Esophagus (tissue), 2 donors: ENCODE data around the gene ULK4. TPM values are rescaled to one million over a fixed set of nuclear protein-coding genes. Genes with fewer than 3 reads are reported as not detected.

Experiments used
- H3K27ac ChIP-seq, 2 donors: one replicate each; pipeline ENCODE4 v1.5.1; 2013; ENCODE audit warnings: low read depth in 2 of 2, mild to moderate bottlenecking in 2 of 2, inconsistent platforms in 1 of 2, low read length in 1 of 2, moderate library complexity in 1 of 2
- H3K27me3 ChIP-seq, 2 donors: one replicate each; pipeline ENCODE4 v1.6.1; 2013; ENCODE audit warnings: low read length in 2 of 2, control low read depth in 1 of 2, mild to moderate bottlenecking in 1 of 2; ENCODE audit not compliant: insufficient read depth in 2 of 2, control insufficient read depth in 1 of 2
- H3K36me3 ChIP-seq, 2 donors: one replicate each; pipeline ENCODE4 v1.6.1; 2013; ENCODE audit warnings: low read length in 1 of 2; ENCODE audit not compliant: control insufficient read depth in 2 of 2, insufficient read depth in 2 of 2
- H3K4me1 ChIP-seq, 2 donors: one replicate each; pipeline ENCODE4 v1.6.1; 2013; ENCODE audit warnings: low read length in 1 of 2; ENCODE audit not compliant: control insufficient read depth in 2 of 2, insufficient read depth in 2 of 2
- H3K4me3 ChIP-seq, 2 donors: one replicate each; pipeline ENCODE4 v1.5.1; 2013; ENCODE audit warnings: low read length in 2 of 2, mild to moderate bottlenecking in 2 of 2, low read depth in 1 of 2, moderate library complexity in 1 of 2
- H3K9me3 ChIP-seq, 2 donors: one replicate each; pipeline ENCODE4 v1.6.1; 2013; ENCODE audit warnings: mild to moderate bottlenecking in 2 of 2, low read depth in 1 of 2, low read length in 1 of 2, moderate library complexity in 1 of 2; ENCODE audit not compliant: control insufficient read depth in 2 of 2, insufficient read depth in 1 of 2
- whole genome bisulfite sequencing, 2 donors: extraction: QIAGEN DNeasy Blood & Tissue Kit; methylation state at CpG; one replicate each; pipeline ENCODE4 v1.1.7; 2013; 5-methylcytosine and 5-hydroxymethylcytosine counted together
- polyA plus RNA-seq, 2 donors: library from polyadenylated mRNA; stranded (reverse); fragments of 200-250 nt; gene quantifications; one replicate each; pipeline ENCODE4 v1.2.3, GENCODE V29; 2013
- donor health status: healthy with polysubstance abuse.
- donor health status: Bipolar disorder and iron deficiency.

The ULK4 gene
- polyA plus RNA-seq, 2 donors = 1.1 to 1.3 TPM

- H3K27ac ChIP-seq = no peak overlapping the region
- no peak overlapping the region for H3K4me3 ChIP-seq
- WGBS, 2 donors = 83 to 87% methylated on average over 4 of the region's 4 CpGs
- no peaks in the 10 kb centered on the region for H3K36me3 ChIP-seq
- no peaks in the 10 kb centered on the region for H3K4me1 ChIP-seq
- no peaks in the 10 kb centered on the region for H3K9me3 ChIP-seq
- H3K27me3 ChIP-seq = no peaks in the 10 kb centered on the region
These were observed 659.6 kb downstream of the ULK4 start for GRCh38 chr3:41302295-41302694.

GRCh38 chr3:41301548-41301947 lies 660.4 kb downstream of the ULK4 start:
- Histone ChIP-seq H3K36me3 (no peaks in the 10 kb centered on the region), H3K4me1 (no peaks in the 10 kb centered on the region), H3K4me3 (no peak overlapping the region), H3K27ac (no peak overlapping the region), H3K9me3 (no peaks in the 10 kb centered on the region), H3K27me3 (no peaks in the 10 kb centered on the region)
- 95 to 97% methylated on average over 3 of the region's 3 CpGs for WGBS, 2 donors

- H3K4me3 ChIP-seq = no peak overlapping the region
- 89 to 98% methylated on average over 3 of the region's 3 CpGs for WGBS, 2 donors
- H3K9me3 ChIP-seq = no peaks in the 10 kb centered on the region
- no peaks in the 10 kb centered on the region for H3K4me1 ChIP-seq
- no peaks in the 10 kb centered on the region for H3K27me3 ChIP-seq
- H3K36me3 ChIP-seq = no peaks in the 10 kb centered on the region
- no peak overlapping the region for H3K27ac ChIP-seq
These were observed 662.9 kb downstream of the ULK4 start for GRCh38 chr3:41299036-41299435.

GRCh38 chr3:41297750-41298149 lies 664.2 kb downstream of the ULK4 start:
- H3K27ac ChIP-seq = no peak overlapping the region
- 63 to 78% methylated on average over 1 of the region's 1 CpG for WGBS, 2 donors
- no peaks in the 10 kb centered on the region for H3K27me3 ChIP-seq
- H3K4me1 ChIP-seq = no peaks in the 10 kb centered on the region
- H3K4me3 ChIP-seq = no peak overlapping the region
- H3K36me3 ChIP-seq = no peaks in the 10 kb centered on the region
- H3K9me3 ChIP-seq = no peaks in the 10 kb centered on the region

- no peaks in the 10 kb centered on the region for H3K9me3 ChIP-seq
- H3K27ac ChIP-seq = no peak overlapping the region
- H3K36me3 ChIP-seq = no peaks in the 10 kb centered on the region
- 83 to 96% methylated on average over 2 of the region's 2 CpGs for WGBS, 2 donors
- H3K4me3 ChIP-seq = no peak overlapping the region
- no peaks in the 10 kb centered on the region for H3K27me3 ChIP-seq
- no peaks in the 10 kb centered on the region for H3K4me1 ChIP-seq
These were observed 665.3 kb downstream of the ULK4 start for GRCh38 chr3:41296556-41296955.

- no peaks in the 10 kb centered on the region for H3K36me3 ChIP-seq
- H3K27me3 ChIP-seq = no peaks in the 10 kb centered on the region
- H3K4me1 ChIP-seq = no peaks in the 10 kb centered on the region
- no peak overlapping the region for H3K4me3 ChIP-seq
- no peaks in the 10 kb centered on the region for H3K9me3 ChIP-seq
- no peak overlapping the region for H3K27ac ChIP-seq
- WGBS, 2 donors = 72 to 78% methylated on average over 3 of the region's 3 CpGs
These were observed 666.2 kb downstream of the ULK4 start for GRCh38 chr3:41295740-41296139.

- H3K36me3 ChIP-seq = no peaks in the 10 kb centered on the region
- no peaks in the 10 kb centered on the region for H3K4me1 ChIP-seq
- H3K27ac ChIP-seq = no peak overlapping the region
- H3K27me3 ChIP-seq = no peaks in the 10 kb centered on the region
- H3K9me3 ChIP-seq = no peaks in the 10 kb centered on the region
- 88 to 97% methylated on average over 1 of the region's 1 CpG for WGBS, 2 donors
- H3K4me3 ChIP-seq = no peak overlapping the region
These were observed 668.7 kb downstream of the ULK4 start for GRCh38 chr3:41293169-41293681.

GRCh38 chr3:41290736-41291135 lies 671.2 kb downstream of the ULK4 start:
- no peaks in the 10 kb centered on the region for H3K36me3 ChIP-seq
- WGBS, 2 donors = 81 to 89% methylated on average over 4 of the region's 4 CpGs
- H3K4me1 ChIP-seq = no peaks in the 10 kb centered on the region
- H3K27ac ChIP-seq = no peak overlapping the region
- no peaks in the 10 kb centered on the region for H3K9me3 ChIP-seq
- H3K4me3 ChIP-seq = no peak overlapping the region
- H3K27me3 ChIP-seq = no peaks in the 10 kb centered on the region

GRCh38 chr3:41290306-41290705 lies 671.6 kb downstream of the ULK4 start:
- 95 to 96% methylated on average over 2 of the region's 2 CpGs for WGBS, 2 donors
- Histone ChIP-seq H3K27ac (no peak overlapping the region), H3K4me3 (no peak overlapping the region), H3K36me3 (no peaks in the 10 kb centered on the region), H3K9me3 (no peaks in the 10 kb centered on the region), H3K4me1 (no peaks in the 10 kb centered on the region), H3K27me3 (no peaks in the 10 kb centered on the region)

GRCh38 chr3:41288785-41289184 lies 673.1 kb downstream of the ULK4 start:
- no peaks in the 10 kb centered on the region for H3K36me3 ChIP-seq
- no peaks in the 10 kb centered on the region for H3K9me3 ChIP-seq
- no peak overlapping the region for H3K4me3 ChIP-seq
- H3K27ac ChIP-seq = no peak overlapping the region
- H3K4me1 ChIP-seq = no peaks in the 10 kb centered on the region
- no peaks in the 10 kb centered on the region for H3K27me3 ChIP-seq
- WGBS, 2 donors = 86 to 87% methylated on average over 8 of the region's 8 CpGs
